Naive B cell (primary cell): Measurements from ENCODE around the gene ZNF670. TPM values are rescaled to one million over a fixed set of nuclear protein-coding genes. Genes with fewer than 3 reads are reported as not detected.

Experiments used
- ATAC-seq, 2 donors: fragments of 150-1000 bp; cut with Tn5 transposase; 2 replicates each; pipeline ENCODE4 v1.10.0; 2021; ENCODE audit warnings: low read depth in 2 of 2, mild to moderate bottlenecking in 2 of 2, moderate library complexity in 2 of 2
- DNase-seq: peaks from one replicate; pipeline ENCODE4 v3.0.0; 2022
- H3K27ac Mint-ChIP-seq, 6 donors: one replicate each; pipeline ENCODE4 v1.8.0; 2020 to 2022; ENCODE audit warnings: mild to moderate bottlenecking in 6 of 6, mixed read lengths in 6 of 6, moderate library complexity in 5 of 6, inconsistent platforms in 2 of 6
- H3K27me3 Mint-ChIP-seq, 3 donors: one replicate each; pipeline ENCODE4 v1.8.0; 2021 to 2022; ENCODE audit warnings: mixed read lengths in 3 of 3, mild to moderate bottlenecking in 1 of 3
- H3K36me3 Mint-ChIP-seq, 2 donors: one replicate each; pipeline ENCODE4 v1.8.0; 2020 to 2022; ENCODE audit warnings: mixed read lengths in 2 of 2, inconsistent platforms in 1 of 2, mild to moderate bottlenecking in 1 of 2
- H3K4me1 Mint-ChIP-seq, 3 donors: one replicate each; pipeline ENCODE4 v1.8.0; 2020 to 2022; ENCODE audit warnings: mixed read lengths in 3 of 3, inconsistent platforms in 1 of 3, mild to moderate bottlenecking in 1 of 3, moderate library complexity in 1 of 3
- H3K4me3 Mint-ChIP-seq, 8 donors: one replicate each; pipeline ENCODE4 v1.8.0; 2020 to 2022; ENCODE audit warnings: mild to moderate bottlenecking in 8 of 8, mixed read lengths in 8 of 8, moderate library complexity in 8 of 8, inconsistent platforms in 2 of 8
- H3K9me3 Mint-ChIP-seq, 7 donors: one replicate each; pipeline ENCODE4 v1.8.0; 2020 to 2022; ENCODE audit warnings: mixed read lengths in 7 of 7, mild to moderate bottlenecking in 5 of 7, inconsistent platforms in 2 of 7, moderate library complexity in 1 of 7
- polyA plus RNA-seq, 6 donors: library from polyadenylated mRNA; unstranded; fragments of 300-500 nt; fragmentation: Illumina TruSeq; gene quantifications; one replicate each; pipeline ENCODE4 v1.2.3, GENCODE V29; 2021; ENCODE audit warnings: low read depth in 6 of 6

The ZNF670 gene
- polyA plus RNA-seq, 6 donors from 2014 or later = 1.8 to 5.0 (median 3.7) TPM

DNA sequence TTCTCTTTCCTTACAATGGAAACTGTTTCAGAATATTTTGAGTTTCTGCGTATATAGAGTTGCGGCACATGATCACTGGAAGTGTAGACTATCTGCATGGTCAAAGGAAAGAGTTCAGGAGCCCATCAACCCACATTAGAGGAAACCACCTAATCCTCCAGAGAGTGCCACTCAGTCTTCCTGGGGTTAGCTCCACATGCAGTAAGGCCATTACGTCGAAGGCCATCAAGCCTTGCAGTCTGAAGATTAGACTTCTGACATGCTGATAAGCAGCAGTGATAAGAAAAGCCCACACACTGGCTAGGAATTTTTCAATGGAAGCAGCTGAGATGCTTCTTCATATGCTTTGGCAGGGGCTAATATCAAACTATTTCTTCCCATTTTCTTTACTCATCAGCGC lies 17.9 kb upstream of the ZNF670 start:
- Mint-ChIP-seq H3K4me3 (no peak overlapping the region), H3K27me3 (no peaks in the 10 kb centered on the region), H3K4me1 (no peaks in the 10 kb centered on the region), H3K27ac (peak overlapping the region in 1 of 6 donors; percentile 1), H3K36me3 (peaks cover 32 to 37% of the 10 kb centered on the region in 2 donors), H3K9me3 (peaks cover 0 to 63% (median 42%) of the 10 kb centered on the region in 7 donors)
- ATAC-seq (no peak), DNase-seq (no peak)

DNA sequence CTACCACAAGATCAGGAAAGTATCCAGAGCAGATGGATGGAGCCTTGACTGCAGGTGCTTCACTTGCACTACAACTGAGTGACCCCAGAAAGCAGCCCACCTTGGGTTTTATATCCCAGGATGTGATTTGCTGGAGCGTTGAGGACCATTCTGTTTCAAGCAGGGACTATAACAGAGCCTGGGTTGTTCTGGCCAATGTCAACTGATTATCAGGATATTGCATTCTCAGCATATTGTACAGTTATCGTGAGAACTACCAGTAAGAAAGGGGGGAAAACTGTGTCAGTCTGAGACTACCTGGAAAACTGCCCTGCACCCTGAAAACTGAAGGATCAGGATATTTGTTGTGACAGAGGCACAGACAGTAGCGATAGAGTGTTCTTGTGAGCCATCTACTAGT lies 17.5 kb upstream of the ZNF670 start:
- Mint-ChIP-seq H3K4me3 (no peak overlapping the region), H3K27me3 (no peaks in the 10 kb centered on the region), H3K27ac (no peak overlapping the region)

DNA sequence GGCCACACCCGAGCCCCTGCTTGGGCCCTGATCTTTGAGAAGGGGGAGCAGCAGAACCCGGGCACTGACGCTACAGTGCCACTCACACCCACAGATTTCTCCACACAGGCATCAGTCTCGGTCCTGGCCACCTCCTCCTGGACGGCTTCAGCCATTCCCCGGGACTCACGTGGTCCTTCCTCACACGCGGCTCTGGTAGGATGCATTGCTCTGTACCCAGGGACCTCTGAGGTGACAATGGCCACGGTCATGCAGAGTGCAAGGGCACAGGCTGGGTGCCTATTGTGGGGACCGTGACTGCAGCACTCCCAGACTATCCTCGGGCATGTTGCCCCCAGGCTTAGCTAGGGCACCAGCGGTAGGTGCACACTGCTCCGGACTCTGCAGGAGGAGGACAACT lies 11.8 kb upstream of the ZNF670 start:
- no peak for ATAC-seq
- Mint-ChIP-seq H3K36me3 (no peaks in the 10 kb centered on the region), H3K4me1 (no peaks in the 10 kb centered on the region)

More for the DNA sequence above, 17.5 kb upstream of the ZNF670 start:
- peaks cover 27 to 33% of the 10 kb centered on the region in 2 donors for H3K36me3 Mint-ChIP-seq
- peaks cover 0 to 59% (median 39%) of the 10 kb centered on the region in 7 donors for H3K9me3 Mint-ChIP-seq
- ATAC-seq (no peak), DNase-seq (no peak)
- H3K4me1 Mint-ChIP-seq = no peaks in the 10 kb centered on the region

DNA sequence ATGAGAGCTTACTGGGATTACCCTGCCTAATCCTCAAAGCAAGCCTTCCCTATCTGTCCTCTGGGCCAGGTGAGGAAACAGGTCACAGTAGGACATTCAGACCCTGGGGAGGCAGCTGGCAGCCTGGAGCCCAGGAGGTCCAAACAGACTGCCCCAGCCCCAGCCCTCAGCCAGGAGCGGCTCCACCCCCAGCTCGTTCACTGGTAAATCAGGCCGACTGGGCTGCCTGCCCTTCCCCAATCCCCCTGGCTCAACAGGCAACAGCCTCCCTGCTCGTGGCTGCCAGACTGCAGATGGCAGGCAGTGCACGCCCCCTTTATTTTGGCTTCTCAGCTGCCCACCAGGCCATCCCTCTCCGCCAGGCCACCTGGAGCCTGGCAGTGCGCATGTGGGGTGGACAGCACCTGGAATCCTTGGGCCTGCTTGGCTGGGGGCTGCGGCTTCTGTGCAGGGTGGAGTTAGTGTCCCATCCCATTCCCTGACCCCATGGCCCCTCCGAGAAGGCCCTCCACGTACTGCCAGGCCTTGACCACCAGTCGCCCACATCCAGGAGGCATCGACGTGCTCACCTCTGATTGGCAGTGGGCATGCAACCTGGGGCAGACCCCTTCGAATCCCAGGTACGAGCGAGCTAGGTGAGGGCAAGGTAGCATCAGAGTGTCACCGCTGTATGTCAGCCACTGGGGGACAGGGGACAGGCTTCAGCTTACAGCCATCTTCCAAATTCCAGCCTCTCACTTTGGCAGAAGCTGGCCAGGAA lies 11.2 kb upstream of the ZNF670 start:
- DNase-seq = no peak
- no peak overlapping the region for H3K4me3 Mint-ChIP-seq
- H3K27ac Mint-ChIP-seq = no peak overlapping the region
- H3K4me1 Mint-ChIP-seq = no peaks in the 10 kb centered on the region
- H3K36me3 Mint-ChIP-seq = no peaks in the 10 kb centered on the region
- peaks cover 0 to 8% (median 2%) of the 10 kb centered on the region in 7 donors for H3K9me3 Mint-ChIP-seq
- H3K27me3 Mint-ChIP-seq = peaks cover 0 to 6% (median 2%) of the 10 kb centered on the region in 3 donors
- ATAC-seq = no peak

More for the DNA sequence above, 11.8 kb upstream of the ZNF670 start:
- H3K27me3 Mint-ChIP-seq = no peaks in the 10 kb centered on the region
- no peak overlapping the region for H3K4me3 Mint-ChIP-seq
- peaks cover 0 to 8% (median 0%) of the 10 kb centered on the region in 7 donors for H3K9me3 Mint-ChIP-seq
- DNase-seq = no peak
- no peak overlapping the region for H3K27ac Mint-ChIP-seq

DNA sequence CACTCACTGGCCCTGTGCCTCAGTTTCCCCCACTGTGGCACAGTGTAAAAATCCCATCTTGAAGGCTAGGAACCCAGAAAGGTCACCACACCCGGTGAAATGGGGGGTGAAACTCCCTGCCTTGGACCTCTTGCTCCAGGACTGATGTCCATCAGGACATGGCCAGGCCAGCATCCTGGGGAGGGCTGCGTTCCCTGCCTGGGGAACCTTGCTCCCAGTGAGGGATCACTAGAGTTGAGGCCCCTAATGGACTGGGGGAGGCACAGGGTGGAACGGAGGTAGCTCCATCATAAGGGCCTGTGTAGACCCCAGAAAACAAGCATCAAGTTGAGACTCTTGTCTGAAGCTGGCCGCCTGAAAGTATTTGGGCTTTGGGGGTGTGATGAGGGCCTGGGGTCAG lies 10.4 kb upstream of the ZNF670 start:
- Mint-ChIP-seq H3K9me3 (peaks cover 0 to 6% (median 2%) of the 10 kb centered on the region in 7 donors), H3K27me3 (peaks cover 0 to 8% (median 4%) of the 10 kb centered on the region in 3 donors), H3K36me3 (no peaks in the 10 kb centered on the region), H3K4me1 (no peaks in the 10 kb centered on the region), H3K4me3 (no peak overlapping the region), H3K27ac (no peak overlapping the region)
- DNase-seq (no peak), ATAC-seq (no peak)

DNA sequence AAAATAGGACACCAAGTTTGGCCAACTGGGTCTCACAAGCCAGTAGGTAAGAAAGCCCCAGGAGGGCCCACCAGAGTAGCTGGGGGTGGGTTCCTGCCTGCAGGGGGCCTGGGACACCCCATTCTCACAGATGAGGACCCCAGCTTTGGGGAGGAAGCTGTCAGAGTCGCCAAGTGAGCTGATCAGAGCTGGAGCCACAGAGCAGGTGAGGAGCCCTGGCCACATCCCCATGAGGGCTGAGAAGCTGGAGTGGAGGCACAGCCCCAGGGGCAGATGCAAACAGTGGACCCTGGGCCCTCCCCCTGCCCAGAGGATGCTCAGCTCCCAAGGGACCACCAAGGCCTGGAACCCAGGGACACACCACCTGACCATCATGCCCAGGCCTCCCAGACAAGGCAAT lies 8.6 kb upstream of the ZNF670 start:
- DNase-seq (no peak), ATAC-seq (no peak)
- Mint-ChIP-seq H3K27ac (no peak overlapping the region), H3K4me3 (no peak overlapping the region), H3K36me3 (no peaks in the 10 kb centered on the region), H3K27me3 (peaks cover 0 to 15% (median 13%) of the 10 kb centered on the region in 3 donors), H3K9me3 (peaks cover 0 to 6% (median 0%) of the 10 kb centered on the region in 7 donors), H3K4me1 (no peaks in the 10 kb centered on the region)

DNA sequence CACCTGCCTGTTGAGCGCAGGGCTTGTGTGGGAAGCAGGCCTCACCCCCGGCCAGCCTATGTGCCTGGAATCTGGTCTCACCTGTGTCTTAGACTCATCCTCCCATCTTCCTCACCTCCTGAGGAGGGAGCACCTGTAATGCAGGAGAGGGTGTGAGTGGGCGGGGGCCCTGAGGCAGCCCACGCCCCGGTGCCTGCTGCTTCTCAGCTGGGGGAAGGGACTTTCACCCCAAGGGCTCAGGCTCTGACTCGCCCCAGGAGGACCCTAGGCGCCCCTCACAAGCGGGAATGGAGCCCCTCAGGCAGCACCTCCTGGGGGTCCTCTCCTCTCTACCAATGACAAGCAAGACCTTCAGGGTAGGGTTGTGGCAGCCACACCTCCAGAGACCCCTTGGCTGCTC lies 6.7 kb upstream of the ZNF670 start:
- peaks cover 0 to 7% (median 0%) of the 10 kb centered on the region in 7 donors for H3K9me3 Mint-ChIP-seq
- peak overlapping the region in 1 of 8 donors; percentile 59 for H3K4me3 Mint-ChIP-seq
- H3K36me3 Mint-ChIP-seq = no peaks in the 10 kb centered on the region
- DNase-seq (no peak), ATAC-seq (no peak)
- H3K27me3 Mint-ChIP-seq = peaks cover 0 to 16% (median 15%) of the 10 kb centered on the region in 3 donors
- H3K4me1 Mint-ChIP-seq = no peaks in the 10 kb centered on the region
- H3K27ac Mint-ChIP-seq = peak overlapping the region in 1 of 6 donors; percentile 52

DNA sequence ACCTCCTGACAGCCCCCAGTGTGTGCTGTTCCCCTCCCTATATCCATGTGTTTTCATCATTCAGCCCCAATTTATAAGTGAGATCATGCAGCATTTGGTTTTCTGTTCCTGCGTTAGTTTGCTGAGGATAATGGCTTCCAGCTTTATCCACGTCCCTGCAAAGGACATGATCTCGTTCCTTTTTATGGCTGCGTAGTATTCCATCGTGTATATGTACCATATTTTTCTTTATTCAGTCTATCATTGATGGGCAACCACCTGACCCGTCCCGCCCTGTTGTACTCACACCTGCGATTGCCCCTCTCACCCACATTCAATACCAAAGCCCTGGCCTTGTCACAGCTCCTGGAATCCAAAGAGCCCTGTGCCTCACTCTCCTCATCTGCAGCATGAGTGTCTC lies 6.2 kb upstream of the ZNF670 start:
- no peak for ATAC-seq
- peaks cover 0 to 7% (median 0%) of the 10 kb centered on the region in 7 donors for H3K9me3 Mint-ChIP-seq
- peak overlapping the region in 1 of 8 donors; percentile 59 for H3K4me3 Mint-ChIP-seq
- H3K36me3 Mint-ChIP-seq = no peaks in the 10 kb centered on the region
- peaks cover 0 to under 1% (median 0%) of the 10 kb centered on the region in 3 donors for H3K4me1 Mint-ChIP-seq
- H3K27ac Mint-ChIP-seq = no peak overlapping the region
- H3K27me3 Mint-ChIP-seq = peaks cover 0 to 16% (median 15%) of the 10 kb centered on the region in 3 donors
- DNase-seq = no peak

DNA sequence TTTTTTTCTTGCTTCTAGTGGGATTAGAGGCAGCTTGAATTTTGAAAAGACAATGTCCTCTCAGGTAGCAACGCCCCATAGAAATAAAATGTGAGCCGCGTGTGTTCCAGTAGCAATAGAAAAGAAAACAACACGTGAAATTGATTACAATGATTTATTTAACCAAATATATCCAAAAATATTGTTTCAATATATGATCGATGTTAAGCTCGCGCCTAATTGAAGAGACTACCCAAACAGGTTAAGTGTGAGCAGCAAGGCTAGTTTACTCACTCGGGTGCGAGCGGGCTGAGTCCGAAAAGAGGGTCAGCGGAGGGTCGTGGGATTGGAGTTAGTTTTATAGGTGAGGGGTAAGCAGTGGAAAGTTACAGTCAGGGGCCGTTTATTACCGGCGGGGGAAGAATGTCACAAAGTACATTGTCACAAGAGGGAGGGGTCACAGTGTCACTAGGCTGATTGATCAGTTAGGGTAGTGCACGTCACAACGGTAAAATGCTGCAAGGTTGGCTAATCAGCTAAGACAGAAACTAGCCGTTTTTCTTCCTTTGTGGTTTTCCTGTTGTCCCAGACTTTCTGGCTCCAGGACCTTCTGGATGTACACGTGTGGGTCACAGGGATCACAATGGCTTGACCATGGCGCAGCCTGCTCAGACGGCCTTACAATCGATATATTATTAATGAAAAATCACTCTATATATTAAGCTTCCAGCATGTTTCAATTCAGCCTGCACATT lies 697 bp upstream of the ZNF670 start:
- Mint-ChIP-seq H3K27ac (peak overlapping the region; percentile 18 to 96 (median 92)), H3K4me1 (peaks cover 29 to 38% (median 34%) of the 10 kb centered on the region in 3 donors), H3K36me3 (peaks cover 0 to 5% of the 10 kb centered on the region in 2 donors), H3K27me3 (peaks cover 0 to 10% (median 8%) of the 10 kb centered on the region in 3 donors), H3K9me3 (peaks cover 0 to 5% (median 0%) of the 10 kb centered on the region in 7 donors), H3K4me3 (peak overlapping the region; percentile 95 to 98 (median 96))
- DNase-seq (peak; percentile 42), ATAC-seq (peak; percentile 56 to 62)

DNA sequence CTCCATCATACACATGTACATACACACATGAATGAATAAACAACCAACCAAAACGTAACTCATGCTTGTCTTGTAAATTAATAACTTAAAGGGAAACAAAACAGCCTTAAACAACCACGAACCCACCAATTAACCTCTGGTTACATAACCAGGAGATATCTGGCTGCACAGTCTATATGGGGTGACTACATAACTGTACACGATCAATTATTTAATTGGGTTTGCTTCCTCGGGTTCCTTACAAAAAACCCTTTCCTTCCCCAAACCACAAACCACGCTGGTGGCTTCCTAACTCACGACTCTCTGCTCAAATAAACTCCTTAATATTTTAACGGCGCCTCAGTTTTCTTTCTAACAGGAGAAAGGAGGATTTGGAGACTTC lies 744 bp downstream of the ZNF670 start:
- DNase-seq (no peak), ATAC-seq (peak; percentile 6 to 10)
- Mint-ChIP-seq H3K4me3 (peak overlapping the region; percentile 95 to 98 (median 96)), H3K27ac (peak overlapping the region in 5 of 6 donors; percentile 66 to 92 (median 80)), H3K36me3 (peaks cover 0 to 5% of the 10 kb centered on the region in 2 donors), H3K9me3 (peaks cover 0 to 5% (median 0%) of the 10 kb centered on the region in 7 donors), H3K4me1 (peaks cover 33 to 40% (median 37%) of the 10 kb centered on the region in 3 donors), H3K27me3 (peaks cover 0 to 8% (median 3%) of the 10 kb centered on the region in 3 donors)

DNA sequence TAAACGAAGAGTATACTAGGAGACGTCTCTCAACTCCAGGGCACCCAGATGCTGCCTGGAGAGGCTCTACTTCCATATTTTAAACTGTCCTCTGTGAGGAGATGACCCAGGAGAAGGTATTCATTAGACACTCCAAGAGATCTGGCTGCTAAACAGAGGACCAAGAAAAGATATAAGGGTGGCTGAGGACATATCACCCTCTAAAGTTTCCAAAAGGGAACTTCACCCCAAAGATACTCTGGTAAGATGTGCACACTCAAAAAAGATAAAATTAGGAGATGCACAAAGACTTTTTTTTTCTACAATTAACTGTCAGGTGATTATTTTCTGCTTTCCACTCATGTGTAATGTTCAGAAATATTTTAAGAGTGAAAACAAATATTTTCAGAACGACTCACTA lies 1.4 kb downstream of the ZNF670 start:
- ATAC-seq = no peak
- no peak for DNase-seq
- Mint-ChIP-seq H3K9me3 (peaks cover 0 to 3% (median 0%) of the 10 kb centered on the region in 7 donors), H3K27ac (peak overlapping the region in 4 of 6 donors; percentile 50 to 92 (median 73)), H3K27me3 (peaks cover 0 to 3% (median 0%) of the 10 kb centered on the region in 3 donors), H3K4me1 (peaks cover 33 to 40% (median 37%) of the 10 kb centered on the region in 3 donors), H3K4me3 (peak overlapping the region; percentile 7 to 98 (median 96)), H3K36me3 (peaks cover 0 to 5% of the 10 kb centered on the region in 2 donors)

DNA sequence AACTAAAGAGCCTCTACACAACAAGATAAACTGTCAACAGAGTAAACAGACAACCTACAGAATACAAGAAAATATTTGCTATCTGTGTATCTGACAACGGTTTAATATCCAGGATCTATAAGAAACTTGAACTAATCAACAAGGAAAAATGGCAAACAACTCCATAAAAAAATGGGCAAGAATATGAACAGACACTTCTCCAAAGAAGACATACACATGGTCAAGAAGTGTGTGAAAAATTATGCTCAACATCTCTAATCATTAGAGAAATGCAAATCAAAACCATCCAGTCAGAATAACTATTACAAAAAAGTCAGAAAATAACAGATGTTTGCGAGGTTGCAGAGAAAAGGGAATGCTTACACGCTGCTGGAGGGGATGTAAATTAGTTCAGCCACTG lies 8.0 kb downstream of the ZNF670 start:
- no peaks in the 10 kb centered on the region for H3K27me3 Mint-ChIP-seq
- peaks cover 8 to 37% (median 18%) of the 10 kb centered on the region in 7 donors for H3K9me3 Mint-ChIP-seq
- H3K27ac Mint-ChIP-seq = no peak overlapping the region
- ATAC-seq (no peak), DNase-seq (no peak)
- peaks cover 10 to 15% of the 10 kb centered on the region in 2 donors for H3K36me3 Mint-ChIP-seq
- H3K4me1 Mint-ChIP-seq = peaks cover 11 to 24% (median 20%) of the 10 kb centered on the region in 3 donors
- no peak overlapping the region for H3K4me3 Mint-ChIP-seq

DNA sequence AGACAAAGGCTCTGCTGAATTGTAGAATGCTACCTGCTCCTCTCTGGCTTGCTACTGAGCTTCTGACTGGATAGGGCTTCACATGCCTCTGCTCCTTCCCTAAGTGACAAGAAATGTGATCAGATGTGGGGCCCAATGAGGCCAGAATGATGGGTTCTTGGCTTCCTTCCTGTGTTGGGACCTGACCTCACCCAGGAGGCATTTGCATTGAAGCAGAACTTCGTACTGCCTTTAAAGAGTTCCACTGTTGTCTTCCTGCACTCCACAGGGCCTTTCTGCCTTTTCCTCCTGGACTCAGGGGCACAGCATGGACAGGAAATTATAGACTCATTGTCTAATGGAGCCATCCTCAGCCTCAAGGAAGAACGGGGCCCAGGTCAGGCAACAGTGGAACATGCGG lies 14.3 kb downstream of the ZNF670 start:
- DNase-seq (no peak), ATAC-seq (no peak)
- peaks cover 13 to 22% (median 15%) of the 10 kb centered on the region in 3 donors for H3K4me1 Mint-ChIP-seq
- peaks cover 17 to 33% of the 10 kb centered on the region in 2 donors for H3K36me3 Mint-ChIP-seq
- no peak overlapping the region for H3K4me3 Mint-ChIP-seq
- H3K27me3 Mint-ChIP-seq = no peaks in the 10 kb centered on the region
- peaks cover 3 to 47% (median 31%) of the 10 kb centered on the region in 7 donors for H3K9me3 Mint-ChIP-seq
- no peak overlapping the region for H3K27ac Mint-ChIP-seq
